Measurements from ENCODE around the gene ZNF219. TPM values are rescaled to one million over a fixed set of nuclear protein-coding genes. Genes with fewer than 3 reads are reported as not detected.

ZNF219 gene
- total RNA-seq, 2 donors from 2014 or later: 9.6 to 18.3 TPM

DNA sequence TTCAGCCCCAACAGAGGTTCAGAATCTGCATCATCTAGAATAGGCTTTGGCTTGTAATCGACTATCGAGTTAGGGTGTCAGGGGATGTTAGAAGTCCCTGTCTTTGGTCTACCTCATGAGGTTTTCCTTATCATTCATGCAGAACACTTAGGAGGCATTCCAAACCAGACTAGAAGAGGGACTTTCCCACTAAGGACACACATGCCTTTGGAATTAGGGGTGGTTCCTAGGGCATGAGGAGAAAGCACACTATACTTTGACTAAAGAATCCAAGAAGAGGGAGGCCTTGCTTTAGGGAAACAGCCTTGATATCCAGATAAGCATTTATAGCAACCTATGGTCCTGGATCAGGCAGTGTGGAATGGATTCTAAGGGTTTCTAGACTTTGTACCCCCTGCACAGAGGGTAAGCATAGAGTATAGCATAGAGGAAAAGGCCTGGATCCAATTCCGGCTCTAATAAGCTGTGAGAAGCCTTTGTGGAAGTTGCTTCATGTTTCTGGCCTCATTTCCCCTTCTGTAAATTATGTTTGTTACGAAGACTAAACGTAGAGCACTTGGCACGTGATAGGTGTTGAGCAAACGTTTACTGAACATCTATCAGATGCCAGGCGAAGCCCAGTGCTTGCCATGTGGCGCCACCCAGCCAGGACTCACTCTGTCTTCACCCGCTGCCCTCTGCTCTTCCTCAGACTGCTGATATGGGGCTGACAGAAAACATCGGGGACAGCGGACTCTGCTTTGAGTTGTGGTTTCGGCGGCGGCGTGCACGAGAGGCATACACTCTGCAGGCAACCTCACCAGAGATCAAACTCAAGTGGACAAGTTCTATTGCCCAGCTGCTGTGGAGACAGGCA is 13.2 kb downstream of the ZNF219 start:
- Mint-ChIP-seq H3K9me3 (no peaks in the 10 kb centered on the region), H3K4me1 (peaks cover 15% of the 10 kb centered on the region), H3K27ac (peak overlapping the region; percentile 8), H3K36me3 (ENCODE audit: low read depth) (no peaks in the 10 kb centered on the region), H3K27me3 (no peaks in the 10 kb centered on the region), H3K4me3 (no peak overlapping the region)
- no peak for ATAC-seq (replicated peaks)

DNA sequence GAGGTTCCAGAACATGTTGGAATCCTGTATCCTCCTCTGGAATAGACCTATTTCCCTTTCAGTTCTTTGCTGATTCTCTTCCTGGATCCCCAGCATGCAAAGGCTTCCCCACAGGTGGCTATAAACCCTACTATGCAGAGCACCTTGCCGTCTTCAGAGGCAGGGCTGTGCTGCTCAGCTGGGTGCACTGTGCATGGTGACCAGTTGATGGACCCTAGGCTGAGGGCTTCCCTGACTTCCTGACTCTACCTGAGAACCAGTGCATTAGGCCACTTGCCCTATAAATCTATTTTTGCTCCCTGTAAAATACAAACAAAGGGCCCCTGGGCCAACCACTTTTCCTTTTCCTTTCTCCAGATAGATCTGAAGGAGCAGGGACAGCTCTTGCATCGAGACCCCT is 14.1 kb downstream of the ZNF219 start:
- Mint-ChIP-seq H3K4me3 (no peak overlapping the region), H3K4me1 (peaks cover 15% of the 10 kb centered on the region), H3K27me3 (no peaks in the 10 kb centered on the region), H3K9me3 (no peaks in the 10 kb centered on the region), H3K36me3 (ENCODE audit: low read depth) (no peaks in the 10 kb centered on the region), H3K27ac (peak overlapping the region; percentile 8)
- no peak for ATAC-seq (replicated peaks)

DNA sequence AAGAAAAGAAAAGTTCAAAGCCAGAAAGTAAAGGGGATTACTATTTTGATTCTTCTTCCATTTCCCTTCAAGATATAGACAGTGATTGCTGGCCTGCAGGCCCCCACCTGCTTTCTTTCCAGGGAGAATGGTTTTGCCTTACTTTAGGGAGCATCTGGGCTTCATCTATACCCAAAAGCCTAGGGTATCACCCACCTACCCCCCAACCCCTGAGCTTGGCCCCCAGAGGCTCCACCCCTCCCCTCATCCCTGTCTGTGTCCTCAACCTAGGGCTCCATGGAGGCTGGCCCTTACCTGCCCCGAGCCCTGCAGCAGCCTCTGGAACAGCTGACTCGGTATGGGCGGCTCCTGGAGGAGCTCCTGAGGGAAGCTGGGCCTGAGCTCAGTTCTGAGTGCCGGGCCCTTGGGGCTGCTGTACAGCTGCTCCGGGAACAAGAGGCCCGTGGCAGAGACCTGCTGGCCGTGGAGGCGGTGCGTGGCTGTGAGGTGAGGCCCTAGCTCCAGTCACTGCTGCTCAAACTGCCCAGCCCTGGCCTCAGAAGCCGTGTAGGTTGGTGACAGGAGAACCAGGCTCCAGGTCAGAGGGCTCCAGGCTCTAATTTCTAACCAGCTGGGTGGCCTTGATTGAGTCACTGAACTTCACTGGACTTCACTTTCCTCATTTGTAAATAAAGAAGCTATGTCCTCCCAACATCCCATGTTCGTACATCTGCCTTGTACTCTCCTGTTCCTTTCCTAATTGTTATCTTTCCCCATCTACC is 14.7 kb downstream of the ZNF219 start:
- no peak for ATAC-seq (replicated peaks)
- Mint-ChIP-seq H3K27me3 (no peaks in the 10 kb centered on the region), H3K36me3 (ENCODE audit: low read depth) (no peaks in the 10 kb centered on the region), H3K4me3 (no peak overlapping the region), H3K27ac (peak overlapping the region; percentile 8), H3K9me3 (no peaks in the 10 kb centered on the region), H3K4me1 (peaks cover 15% of the 10 kb centered on the region)

DNA sequence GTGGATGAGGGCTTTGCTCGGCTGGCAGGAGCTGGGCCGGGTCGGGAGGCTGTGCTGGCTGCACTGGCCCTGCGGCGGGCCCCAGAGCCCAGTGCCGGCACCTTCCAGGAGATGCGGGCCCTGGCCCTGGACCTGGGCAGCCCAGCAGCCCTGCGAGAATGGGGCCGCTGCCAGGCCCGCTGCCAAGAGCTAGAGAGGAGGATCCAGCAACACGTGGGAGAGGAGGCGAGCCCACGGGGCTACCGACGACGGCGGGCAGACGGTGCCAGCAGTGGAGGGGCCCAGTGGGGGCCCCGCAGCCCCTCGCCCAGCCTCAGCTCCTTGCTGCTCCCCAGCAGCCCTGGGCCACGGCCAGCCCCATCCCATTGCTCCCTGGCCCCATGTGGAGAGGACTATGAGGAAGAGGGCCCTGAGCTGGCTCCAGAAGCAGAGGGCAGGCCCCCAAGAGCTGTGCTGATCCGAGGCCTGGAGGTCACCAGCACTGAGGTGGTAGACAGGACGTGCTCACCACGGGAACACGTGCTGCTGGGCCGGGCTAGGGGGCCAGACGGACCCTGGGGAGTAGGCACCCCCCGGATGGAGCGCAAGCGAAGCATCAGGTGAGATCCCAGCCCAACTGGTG is 16.8 kb downstream of the ZNF219 start:
- Mint-ChIP-seq H3K36me3 (ENCODE audit: low read depth) (no peaks in the 10 kb centered on the region), H3K4me3 (no peak overlapping the region), H3K9me3 (no peaks in the 10 kb centered on the region), H3K27ac (no peak overlapping the region), H3K27me3 (no peaks in the 10 kb centered on the region), H3K4me1 (peaks cover 3% of the 10 kb centered on the region)
- no peak for ATAC-seq (replicated peaks)

DNA sequence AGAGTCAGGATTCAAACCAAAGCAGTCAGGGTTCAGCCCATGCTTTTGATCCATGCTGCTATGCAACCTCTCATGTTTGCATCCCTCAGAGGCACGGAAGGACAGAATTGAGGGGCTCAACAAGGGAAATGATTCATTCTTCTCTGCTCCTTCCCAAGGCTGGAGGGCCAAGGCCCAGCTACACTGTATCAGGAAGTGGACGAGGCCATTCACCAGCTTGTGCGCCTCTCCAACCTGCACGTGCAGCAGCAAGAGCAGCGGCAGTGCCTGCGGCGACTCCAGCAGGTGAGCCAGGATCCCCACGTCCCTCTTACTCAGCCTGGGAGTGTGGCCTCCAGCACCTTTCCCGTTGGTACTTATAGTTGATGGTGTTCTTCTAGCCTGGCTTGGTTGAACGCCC is 19.7 kb downstream of the ZNF219 start:
- Mint-ChIP-seq H3K36me3 (ENCODE audit: low read depth) (no peaks in the 10 kb centered on the region), H3K4me3 (no peak overlapping the region), H3K4me1 (no peaks in the 10 kb centered on the region), H3K9me3 (no peaks in the 10 kb centered on the region), H3K27ac (no peak overlapping the region), H3K27me3 (no peaks in the 10 kb centered on the region)
- ATAC-seq (replicated peaks): no peak

DNA sequence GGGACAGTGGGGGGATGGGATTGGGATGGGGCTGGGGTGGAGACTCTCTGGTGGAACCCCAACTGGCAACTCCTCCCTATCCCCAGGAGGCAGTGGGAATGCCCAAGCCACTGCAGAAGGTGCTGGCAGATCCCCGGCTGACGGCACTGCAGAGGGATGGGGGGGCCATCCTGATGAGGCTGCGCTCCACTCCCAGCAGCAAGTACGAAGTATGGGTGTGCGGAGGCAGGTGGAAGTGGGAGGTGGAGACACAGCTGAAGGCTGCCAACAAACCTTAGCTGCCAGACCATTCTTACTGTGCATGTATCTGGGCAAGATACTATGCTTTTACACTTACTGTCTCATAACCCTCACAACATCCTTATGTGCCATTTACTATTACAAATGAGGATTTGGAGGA is 20.2 kb downstream of the ZNF219 start:
- H3K4me1 Mint-ChIP-seq: no peaks in the 10 kb centered on the region
- H3K27ac Mint-ChIP-seq: no peak overlapping the region
- H3K27me3 Mint-ChIP-seq: peaks cover 3% of the 10 kb centered on the region
- H3K4me3 Mint-ChIP-seq: no peak overlapping the region
- H3K36me3 Mint-ChIP-seq (ENCODE audit: low read depth): no peaks in the 10 kb centered on the region
- no peak for ATAC-seq (replicated peaks)
- H3K9me3 Mint-ChIP-seq: no peaks in the 10 kb centered on the region

DNA sequence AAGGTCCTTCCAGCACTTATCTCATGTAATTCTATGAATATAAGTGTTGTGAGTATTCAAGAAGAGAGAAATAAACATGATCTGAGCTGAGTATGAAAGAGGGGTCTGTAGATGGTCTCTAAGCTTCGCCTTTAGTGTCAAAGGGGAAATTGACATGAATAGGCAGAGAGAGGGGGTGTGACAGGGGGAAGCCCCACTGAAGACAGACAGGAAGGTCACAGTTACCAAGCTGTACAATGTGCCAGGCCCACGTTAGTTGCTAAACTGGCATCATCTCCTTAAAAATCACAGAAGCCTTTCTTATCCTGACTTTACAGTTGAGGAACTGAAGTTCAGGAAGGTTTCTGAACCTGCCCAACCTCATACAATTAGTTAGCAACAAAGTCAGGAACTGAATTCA is 20.8 kb downstream of the ZNF219 start:
- H3K27ac Mint-ChIP-seq: no peak overlapping the region
- H3K9me3 Mint-ChIP-seq: no peaks in the 10 kb centered on the region
- H3K36me3 Mint-ChIP-seq (ENCODE audit: low read depth): no peaks in the 10 kb centered on the region
- H3K4me1 Mint-ChIP-seq: no peaks in the 10 kb centered on the region
- H3K27me3 Mint-ChIP-seq: peaks cover 7% of the 10 kb centered on the region
- no peak overlapping the region for H3K4me3 Mint-ChIP-seq
- no peak for ATAC-seq (replicated peaks)

DNA sequence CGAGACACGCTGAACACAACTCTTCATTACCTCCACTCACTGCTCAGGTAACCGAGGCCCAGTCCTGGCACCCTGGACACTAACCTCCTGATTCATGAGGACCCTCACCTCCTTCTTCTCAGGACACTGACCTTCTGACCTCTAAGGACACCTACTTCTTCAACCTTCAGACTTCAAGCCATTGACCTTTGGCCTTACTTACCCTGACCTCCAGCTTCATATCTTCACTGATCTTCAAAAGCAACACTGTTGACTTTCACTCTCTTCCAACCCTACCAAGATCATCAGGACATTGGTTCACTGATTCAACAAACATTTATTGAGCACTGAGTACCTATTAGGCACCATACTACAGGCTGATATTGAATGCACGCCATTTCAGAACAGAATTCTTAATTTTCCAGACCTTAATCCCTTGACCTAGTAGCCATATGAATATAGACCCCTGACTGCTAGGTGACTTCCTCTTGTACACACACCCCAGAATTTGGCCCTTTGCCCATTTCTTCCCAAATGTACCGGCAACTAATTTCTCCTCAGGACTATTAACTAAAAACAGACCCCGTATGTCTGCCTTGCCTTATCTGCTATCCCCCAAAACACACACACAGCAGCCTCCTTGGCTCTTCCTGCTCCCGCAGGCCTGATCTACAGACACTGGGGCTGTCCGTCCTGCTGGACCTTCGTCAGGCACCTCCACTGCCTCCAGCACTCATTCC is 22.6 kb downstream of the ZNF219 start:
- Mint-ChIP-seq H3K27ac (no peak overlapping the region), H3K36me3 (ENCODE audit: low read depth) (no peaks in the 10 kb centered on the region), H3K4me3 (no peak overlapping the region), H3K9me3 (no peaks in the 10 kb centered on the region), H3K27me3 (peaks cover 20% of the 10 kb centered on the region), H3K4me1 (peaks cover 3% of the 10 kb centered on the region)
- ATAC-seq (replicated peaks): no peak

DNA sequence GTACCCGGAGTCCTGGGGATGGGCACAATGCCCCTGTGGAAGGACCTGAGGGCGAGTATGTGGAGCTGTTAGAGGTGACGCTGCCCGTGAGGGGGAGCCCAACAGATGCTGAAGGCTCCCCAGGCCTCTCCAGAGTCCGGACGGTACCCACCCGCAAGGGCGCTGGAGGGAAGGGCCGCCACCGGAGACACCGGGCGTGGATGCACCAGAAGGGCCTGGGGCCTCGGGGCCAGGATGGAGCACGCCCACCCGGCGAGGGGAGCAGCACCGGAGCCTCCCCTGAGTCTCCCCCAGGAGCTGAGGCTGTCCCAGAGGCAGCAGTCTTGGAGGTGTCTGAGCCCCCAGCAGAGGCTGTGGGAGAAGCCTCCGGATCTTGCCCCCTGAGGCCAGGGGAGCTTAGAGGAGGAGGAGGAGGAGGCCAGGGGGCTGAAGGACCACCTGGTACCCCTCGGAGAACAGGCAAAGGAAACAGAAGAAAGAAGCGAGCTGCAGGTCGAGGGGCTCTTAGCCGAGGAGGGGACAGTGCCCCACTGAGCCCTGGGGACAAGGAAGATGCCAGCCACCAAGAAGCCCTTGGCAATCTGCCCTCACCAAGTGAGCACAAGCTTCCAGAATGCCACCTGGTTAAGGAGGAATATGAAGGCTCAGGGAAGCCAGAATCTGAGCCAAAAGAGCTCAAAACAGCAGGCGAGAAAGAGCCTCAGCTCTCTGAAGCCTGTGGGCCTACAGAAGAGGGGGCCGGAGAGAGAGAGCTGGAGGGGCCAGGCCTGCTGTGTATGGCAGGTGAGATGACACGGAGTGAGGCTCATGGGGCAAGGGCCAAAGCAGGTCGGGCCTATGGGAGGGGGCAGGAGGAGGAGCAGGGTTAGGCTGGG is 23.8 kb downstream of the ZNF219 start:
- Mint-ChIP-seq H3K4me3 (no peak overlapping the region), H3K9me3 (no peaks in the 10 kb centered on the region), H3K27ac (no peak overlapping the region), H3K36me3 (ENCODE audit: low read depth) (peaks cover 2% of the 10 kb centered on the region), H3K4me1 (peaks cover 6% of the 10 kb centered on the region), H3K27me3 (peaks cover 28% of the 10 kb centered on the region)
- ATAC-seq (replicated peaks): no peak

DNA sequence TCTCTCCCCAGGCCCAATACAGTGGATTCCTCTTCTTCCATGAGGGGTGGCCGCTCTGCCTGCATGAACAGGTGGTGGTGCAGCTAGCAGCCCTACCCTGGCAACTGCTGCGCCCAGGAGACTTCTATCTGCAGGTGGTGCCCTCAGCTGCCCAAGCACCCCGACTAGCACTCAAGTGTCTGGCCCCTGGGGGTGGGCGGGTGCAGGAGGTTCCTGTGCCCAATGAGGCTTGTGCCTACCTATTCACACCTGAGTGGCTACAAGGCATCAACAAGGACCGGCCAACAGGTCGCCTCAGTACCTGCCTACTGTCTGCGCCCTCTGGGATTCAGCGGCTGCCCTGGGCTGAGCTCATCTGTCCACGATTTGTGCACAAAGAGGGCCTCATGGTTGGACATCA is 24.5 kb downstream of the ZNF219 start:
- H3K4me1 Mint-ChIP-seq: peaks cover 9% of the 10 kb centered on the region
- no peaks in the 10 kb centered on the region for H3K9me3 Mint-ChIP-seq
- no peak for ATAC-seq (replicated peaks)
- H3K27me3 Mint-ChIP-seq: peaks cover 35% of the 10 kb centered on the region
- peaks cover 6% of the 10 kb centered on the region for H3K36me3 Mint-ChIP-seq (ENCODE audit: low read depth)
- H3K27ac Mint-ChIP-seq: no peak overlapping the region
- H3K4me3 Mint-ChIP-seq: no peak overlapping the region

DNA sequence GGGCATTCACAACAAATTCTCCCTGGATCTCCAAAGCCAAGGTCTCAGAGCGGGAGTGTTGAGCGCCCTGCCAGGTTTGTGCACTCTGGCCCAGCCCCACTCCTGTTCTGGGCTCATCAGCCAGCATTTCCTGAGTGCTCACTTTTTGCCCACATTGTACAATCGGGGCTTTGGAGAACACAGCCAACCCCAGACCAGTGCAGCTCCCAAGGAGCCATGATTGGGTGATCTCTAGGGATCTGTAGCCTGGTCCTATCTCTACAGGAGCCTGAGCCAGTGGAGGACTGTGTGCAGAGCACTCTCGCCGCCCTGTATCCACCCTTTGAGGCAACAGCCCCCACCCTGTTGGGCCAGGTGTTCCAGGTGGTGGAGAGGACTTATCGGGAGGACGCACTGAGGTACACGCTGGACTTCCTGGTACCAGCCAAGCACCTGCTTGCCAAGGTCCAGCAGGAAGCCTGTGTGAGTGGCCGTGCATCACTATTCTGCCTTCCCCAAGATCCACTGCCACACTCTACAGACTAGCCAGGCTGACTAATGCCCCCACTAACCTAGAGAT is 25.6 kb downstream of the ZNF219 start:
- Mint-ChIP-seq H3K36me3 (ENCODE audit: low read depth) (peaks cover 6% of the 10 kb centered on the region), H3K4me3 (peak overlapping the region; percentile 76), H3K27me3 (peaks cover 43% of the 10 kb centered on the region), H3K9me3 (no peaks in the 10 kb centered on the region), H3K4me1 (peaks cover 9% of the 10 kb centered on the region), H3K27ac (no peak overlapping the region)
- ATAC-seq (replicated peaks): no peak

DNA sequence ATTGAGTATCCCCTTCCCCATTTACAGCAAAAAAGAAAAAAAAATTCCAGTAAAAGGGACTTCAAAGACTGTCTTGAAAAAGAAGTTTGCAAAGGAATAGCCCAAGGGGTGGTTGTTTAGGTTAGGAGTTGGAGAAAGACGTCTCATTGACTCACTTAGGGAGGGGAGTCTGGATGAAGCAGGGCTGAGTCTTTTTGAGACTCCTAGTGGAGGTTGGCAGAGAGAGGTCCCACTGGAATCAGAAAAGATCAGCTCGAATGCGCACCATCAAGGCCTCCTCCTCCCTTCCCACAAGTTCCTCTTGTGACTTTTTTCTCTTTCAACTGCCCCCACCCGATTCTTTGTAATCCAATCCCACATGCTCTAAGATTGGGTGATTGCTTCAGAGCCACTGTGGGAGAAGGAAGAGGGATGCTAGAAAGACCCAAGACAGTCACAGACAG is 26.4 kb downstream of the ZNF219 start:
- Mint-ChIP-seq H3K4me3 (peak overlapping the region; percentile 76), H3K27me3 (peaks cover 48% of the 10 kb centered on the region), H3K27ac (no peak overlapping the region), H3K4me1 (peaks cover 9% of the 10 kb centered on the region), H3K9me3 (no peaks in the 10 kb centered on the region), H3K36me3 (ENCODE audit: low read depth) (peaks cover 6% of the 10 kb centered on the region)
- ATAC-seq (replicated peaks): no peak

DNA sequence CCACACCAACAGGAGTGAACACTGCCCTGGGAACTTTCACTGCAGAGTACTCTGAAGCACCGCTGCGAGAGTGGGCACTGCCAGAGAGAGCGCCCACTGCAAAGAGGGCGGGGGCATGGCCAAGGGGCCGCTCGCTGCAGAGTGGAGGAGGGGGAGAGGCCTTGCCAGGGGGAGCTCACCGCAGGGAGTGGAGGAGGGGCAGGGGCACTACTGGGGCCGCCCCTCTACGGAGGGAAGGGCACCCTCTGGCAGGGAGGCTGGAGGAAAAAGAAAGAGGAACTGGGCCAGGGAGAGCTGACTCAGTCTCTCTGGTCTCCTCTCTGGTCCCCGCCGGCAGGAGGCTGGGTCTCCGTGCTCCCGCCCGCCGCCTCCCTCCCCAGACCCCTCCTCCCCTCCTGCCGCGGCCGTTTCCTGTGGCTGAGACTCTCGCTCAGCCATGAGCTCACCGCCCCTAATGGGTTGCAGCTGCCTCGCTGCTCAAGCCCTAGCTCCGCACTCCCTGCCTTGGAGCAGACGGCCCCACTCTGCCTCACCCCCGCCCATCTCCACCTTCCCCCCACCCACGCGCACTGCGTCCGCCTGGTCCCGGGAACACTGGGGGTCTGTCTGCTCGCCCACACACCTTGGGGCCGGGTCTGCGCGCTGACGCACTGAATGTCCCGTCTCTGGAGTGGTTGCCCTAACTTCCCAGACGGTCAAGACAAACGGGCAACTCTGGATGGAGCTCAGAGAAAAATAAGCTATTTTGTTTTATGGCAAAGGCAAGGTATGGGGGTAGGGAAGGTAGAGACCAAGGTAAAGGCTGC is 27.0 kb downstream of the ZNF219 start:
- no peaks in the 10 kb centered on the region for H3K9me3 Mint-ChIP-seq
- ATAC-seq (replicated peaks): peak; percentile 69
- no peak overlapping the region for H3K27ac Mint-ChIP-seq
- peaks cover 9% of the 10 kb centered on the region for H3K4me1 Mint-ChIP-seq
- H3K36me3 Mint-ChIP-seq (ENCODE audit: low read depth): peaks cover 6% of the 10 kb centered on the region
- peak overlapping the region; percentile 76 for H3K4me3 Mint-ChIP-seq
- peaks cover 54% of the 10 kb centered on the region for H3K27me3 Mint-ChIP-seq
